Neuron (in vitro differentiated cells): ENCODE measurements around the gene PRXL2C.
"Not testable (repeated sequence)": the region's sequence is repeated elsewhere in the genome, so short reads cannot be mapped to it uniquely, and the experiment has no call there.

Experiments
- H2AFZ ChIP-seq: one replicate; pipeline ENCODE4 v1.6.1; 2013; ENCODE audit warnings: low read depth, mild to moderate bottlenecking, inconsistent platforms, low read length, moderate library complexity
- H3K27me3 ChIP-seq: one replicate; pipeline ENCODE4 v1.6.1; 2013; ENCODE audit warnings: low read length; ENCODE audit not compliant: insufficient read depth
- H3K36me3 ChIP-seq: one replicate; pipeline ENCODE4 v1.6.1; 2013; ENCODE audit warnings: low read length; ENCODE audit not compliant: insufficient read depth
- H3K4me1 ChIP-seq: one replicate; pipeline ENCODE4 v1.6.1; 2013; ENCODE audit warnings: low read length; ENCODE audit not compliant: insufficient read depth
- H3K4me3 ChIP-seq: 2 replicates; pipeline ENCODE4 v1.5.1; 2013; ENCODE audit warnings: mild to moderate bottlenecking, low read length, moderate library complexity
- H3K9me3 ChIP-seq: one replicate; pipeline ENCODE4 v1.6.1; 2013; ENCODE audit warnings: low read length

Gene PRXL2C

GRCh38 chr9:96655198-96655851 is at the start of gene PRXL2C:
Gene PRXL2C, minus strand, starts transcription at chr9:96655317. Its CDS starts 36 bp downstream, at chr9:96655281.
- Histone ChIP-seq H3K9me3 (no peaks in the 10 kb centered on the region), H3K27me3 (no peaks in the 10 kb centered on the region), H2AFZ (peak within 1 kb of the TSS; percentile 99), H3K36me3 (no peaks in the 10 kb centered on the region), H3K4me3 (peak within 1 kb of the TSS; percentile 85), H3K4me1 (peaks cover 3% of the 10 kb centered on the region)

GRCh38 chr9:96700721-96701375 is 45.7 kb upstream of the PRXL2C start:
- H3K36me3 ChIP-seq, H3K4me3 ChIP-seq, H3K9me3 ChIP-seq, H2AFZ ChIP-seq, H3K4me1 ChIP-seq, H3K27me3 ChIP-seq: not testable (repeated sequence)

GRCh38 chr9:96691326-96691725 is 36.2 kb upstream of the PRXL2C start:
- Histone ChIP-seq H3K9me3 (peaks cover 6% of the 10 kb centered on the region), H3K4me3 (no peak overlapping the region)

GRCh38 chr9:96688745-96689464 is 33.8 kb upstream of the PRXL2C start:
- H3K36me3 ChIP-seq: no peaks in the 10 kb centered on the region
- no peaks in the 10 kb centered on the region for H3K4me1 ChIP-seq
- no peaks in the 10 kb centered on the region for H3K27me3 ChIP-seq
- no peak overlapping the region for H3K4me3 ChIP-seq
- no peak overlapping the region for H2AFZ ChIP-seq
- H3K9me3 ChIP-seq: peaks cover 9% of the 10 kb centered on the region

More at GRCh38 chr9:96691326-96691725, 36.2 kb upstream of the PRXL2C start:
- H3K36me3 ChIP-seq: no peaks in the 10 kb centered on the region
- H3K4me1 ChIP-seq: no peaks in the 10 kb centered on the region
- H3K27me3 ChIP-seq: no peaks in the 10 kb centered on the region
- no peak overlapping the region for H2AFZ ChIP-seq

GRCh38 chr9:96688187-96688586 is 33.1 kb upstream of the PRXL2C start:
- Histone ChIP-seq H3K36me3 (no peaks in the 10 kb centered on the region), H3K27me3 (no peaks in the 10 kb centered on the region), H3K9me3 (peaks cover 9% of the 10 kb centered on the region), H2AFZ (no peak overlapping the region), H3K4me1 (no peaks in the 10 kb centered on the region), H3K4me3 (no peak overlapping the region)

GRCh38 chr9:96686638-96687335 is 31.7 kb upstream of the PRXL2C start:
- H2AFZ ChIP-seq: peak overlapping the region; percentile 51
- H3K36me3 ChIP-seq: no peaks in the 10 kb centered on the region
- no peaks in the 10 kb centered on the region for H3K4me1 ChIP-seq
- H3K9me3 ChIP-seq: peaks cover 9% of the 10 kb centered on the region
- H3K4me3 ChIP-seq: peak overlapping the region; percentile 21
- H3K27me3 ChIP-seq: no peaks in the 10 kb centered on the region

GRCh38 chr9:96680812-96681499 is 25.8 kb upstream of the PRXL2C start:
- Histone ChIP-seq H3K9me3 (peaks cover 4% of the 10 kb centered on the region), H3K27me3 (no peaks in the 10 kb centered on the region), H3K36me3 (no peaks in the 10 kb centered on the region), H2AFZ (no peak overlapping the region), H3K4me1 (no peaks in the 10 kb centered on the region), H3K4me3 (no peak overlapping the region)

GRCh38 chr9:96674906-96675538 is 19.9 kb upstream of the PRXL2C start:
- Histone ChIP-seq H3K9me3 (no peaks in the 10 kb centered on the region), H3K4me3 (no peak overlapping the region), H3K36me3 (no peaks in the 10 kb centered on the region), H3K27me3 (no peaks in the 10 kb centered on the region), H2AFZ (no peak overlapping the region), H3K4me1 (no peaks in the 10 kb centered on the region)

- H3K9me3 ChIP-seq, H3K27me3 ChIP-seq, H3K4me3 ChIP-seq, H3K4me1 ChIP-seq, H2AFZ ChIP-seq, H3K36me3 ChIP-seq: not testable (repeated sequence)
These were observed 18.7 kb upstream of the PRXL2C start for GRCh38 chr9:96673786-96674185.

GRCh38 chr9:96668868-96669534 is 13.9 kb upstream of the PRXL2C start:
- Histone ChIP-seq H2AFZ (no peak overlapping the region), H3K36me3 (no peaks in the 10 kb centered on the region), H3K9me3 (no peaks in the 10 kb centered on the region)

GRCh38 chr9:96667363-96667728 is 12.2 kb upstream of the PRXL2C start:
- no peaks in the 10 kb centered on the region for H3K4me1 ChIP-seq
- H3K27me3 ChIP-seq: no peaks in the 10 kb centered on the region
- no peak overlapping the region for H3K4me3 ChIP-seq
- H3K36me3 ChIP-seq: no peaks in the 10 kb centered on the region
- H2AFZ ChIP-seq: no peak overlapping the region
- H3K9me3 ChIP-seq: no peaks in the 10 kb centered on the region

More at GRCh38 chr9:96668868-96669534, 13.9 kb upstream of the PRXL2C start:
- Histone ChIP-seq H3K4me1 (no peaks in the 10 kb centered on the region), H3K27me3 (no peaks in the 10 kb centered on the region), H3K4me3 (no peak overlapping the region)
